NCI-H345 treated with DMSO at 0.1 percent for 48 hours (cell line): ENCODE data around the gene PHACTR1.

Experiments used
- DNase-seq: peaks from one replicate; lab custom pipeline; 2025; ENCODE audit not compliant: unreplicated experiment; lab: John Stamatoyannopoulos, UW

The PHACTR1 gene

DNA sequence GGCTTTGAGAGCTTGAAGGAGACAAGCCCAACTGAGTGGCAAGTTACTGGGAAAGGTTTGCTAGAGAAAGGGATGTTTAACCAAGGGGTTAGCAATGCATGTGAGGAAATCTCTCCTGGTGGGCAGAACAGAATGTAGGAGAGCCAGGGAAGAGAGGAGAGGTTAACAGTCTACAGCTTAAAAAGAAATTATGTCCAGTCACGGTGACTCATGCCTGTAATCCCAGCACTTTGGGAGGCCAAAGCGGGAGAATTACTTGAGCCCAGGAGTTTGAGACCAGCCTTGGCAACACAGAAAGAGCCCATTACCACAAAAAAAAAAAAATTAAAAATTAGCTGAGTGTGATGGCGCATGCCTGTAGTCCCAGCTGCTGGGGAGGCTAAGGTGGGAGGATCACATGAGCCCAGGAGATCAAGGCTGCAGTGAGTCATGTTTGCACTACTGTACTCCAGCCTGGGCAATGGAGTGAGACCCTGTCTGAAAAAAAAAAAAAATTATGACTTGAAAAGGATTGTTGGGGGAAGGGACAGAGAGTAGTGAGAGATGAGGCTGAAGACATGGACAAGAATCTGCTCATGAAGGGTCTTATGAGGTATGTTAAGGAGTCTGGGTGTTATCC lies 346.8 kb downstream of the PHACTR1 start:
- DNase-seq, result no peak

GRCh38 chr6:13065581-13065980 lies 349.0 kb downstream of the PHACTR1 start:
- DNase-seq, result no peak

DNA sequence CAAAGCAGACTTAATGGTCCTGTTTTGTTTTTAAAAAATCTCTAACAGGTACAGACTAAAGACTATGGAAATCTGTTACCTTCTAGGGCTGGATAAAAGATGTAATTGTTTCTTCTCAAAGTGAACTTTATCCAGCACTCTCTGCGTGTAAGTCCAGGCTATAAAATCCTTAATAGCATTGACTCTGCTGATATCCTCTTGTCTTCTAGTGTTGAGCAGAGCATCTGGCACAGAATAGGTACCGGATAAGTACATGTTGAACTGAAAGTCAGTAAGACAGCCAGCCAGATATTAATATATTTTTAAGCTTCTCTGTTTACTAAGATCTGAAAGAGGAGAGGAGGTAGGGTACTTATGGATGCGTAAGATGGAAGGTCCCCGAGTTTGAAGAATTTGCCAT lies 349.5 kb downstream of the PHACTR1 start:
- no peak for DNase-seq

DNA sequence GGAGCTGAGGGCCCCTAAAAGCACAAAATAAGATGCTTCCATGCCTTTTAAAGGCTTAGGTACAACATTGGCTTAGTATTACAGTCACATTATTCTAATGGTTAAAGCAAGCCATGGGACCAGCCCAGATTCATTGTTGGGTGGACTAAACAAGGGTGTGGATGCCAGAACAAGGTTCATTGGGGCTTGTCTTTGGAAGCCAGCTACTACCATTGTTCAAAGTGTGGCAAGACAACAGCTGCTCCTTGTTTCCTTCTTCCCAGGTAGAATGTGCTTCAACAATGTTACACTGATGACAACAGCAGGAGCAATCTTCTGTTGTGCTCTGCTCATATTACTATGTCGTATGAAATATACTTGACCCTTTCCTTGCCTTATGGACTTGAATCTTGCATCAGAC lies 350.3 kb downstream of the PHACTR1 start:
- DNase-seq, result no peak

- no peak for DNase-seq
Measured at GRCh38 chr6:13068586-13069210, 352.1 kb downstream of the PHACTR1 start.

DNA sequence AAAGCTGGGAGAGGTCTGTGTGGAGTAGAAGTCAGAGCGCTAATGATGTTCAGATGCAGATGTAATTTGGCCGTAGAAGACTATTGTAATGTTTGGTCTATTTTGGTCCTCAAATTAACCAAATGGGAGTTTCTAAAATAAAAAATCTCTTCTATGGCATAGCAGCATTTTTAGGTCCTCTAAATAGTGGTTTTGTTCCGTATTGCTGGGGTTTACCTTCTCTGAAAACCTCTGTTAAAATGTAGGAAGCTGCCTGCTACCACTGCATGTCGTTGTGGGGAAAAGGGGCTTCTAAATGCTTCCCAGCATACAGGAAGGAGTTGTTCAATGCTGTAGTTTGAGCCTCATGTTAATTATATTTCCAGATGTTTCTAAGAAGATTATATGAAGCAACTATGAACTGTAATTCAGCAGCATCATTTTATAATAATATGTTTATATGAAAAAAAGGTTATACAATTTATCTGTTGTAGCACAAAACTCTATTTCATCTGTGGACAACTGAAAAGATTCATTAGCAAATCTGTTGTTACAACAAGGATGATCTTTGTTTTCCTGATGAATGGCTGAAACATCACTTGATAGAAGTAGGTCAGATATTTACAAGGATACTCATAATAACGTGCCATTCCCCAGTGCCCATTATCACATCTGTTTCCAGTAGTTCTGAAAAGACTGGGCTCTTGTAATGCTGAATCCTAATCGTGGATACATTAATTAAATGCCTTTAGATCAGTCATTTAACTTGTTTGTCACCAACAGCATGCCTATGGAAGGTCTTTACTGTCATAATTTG lies 355.2 kb downstream of the PHACTR1 start:
- DNase-seq, result no peak

DNA sequence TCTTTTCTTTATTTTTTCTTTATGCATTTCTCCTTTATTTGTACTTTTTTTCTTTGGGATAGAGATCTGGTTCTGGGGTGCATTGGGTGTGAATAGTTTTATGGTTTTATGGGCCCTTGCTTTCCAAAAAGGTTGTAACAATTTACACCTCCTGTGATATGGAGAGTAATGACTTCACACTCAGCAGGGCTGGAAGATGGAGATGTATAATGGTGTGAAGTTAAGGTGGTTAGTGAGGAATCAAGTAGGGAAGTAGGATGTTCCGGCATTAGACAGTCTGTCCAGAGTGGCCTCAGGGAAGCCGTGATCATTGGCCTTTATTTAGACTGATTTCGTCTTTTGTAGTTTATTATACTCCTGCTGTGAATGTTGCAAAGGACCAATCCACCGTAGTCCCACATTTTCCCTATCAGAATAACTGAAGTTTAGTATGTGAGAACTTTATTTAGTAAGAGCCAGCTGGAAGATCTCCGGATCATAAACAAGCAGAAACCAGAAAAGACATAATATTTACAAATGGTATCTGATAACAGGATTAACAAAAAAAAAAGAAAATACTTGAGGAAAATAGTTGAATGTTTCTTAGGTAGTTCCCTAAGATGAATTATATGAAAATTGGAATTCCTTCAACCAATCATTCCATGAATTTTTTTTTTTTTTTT lies 356.2 kb downstream of the PHACTR1 start:
- no peak for DNase-seq

- DNase-seq, result no peak
Measured at GRCh38 chr6:13074415-13075140, 358.0 kb downstream of the PHACTR1 start.

DNA sequence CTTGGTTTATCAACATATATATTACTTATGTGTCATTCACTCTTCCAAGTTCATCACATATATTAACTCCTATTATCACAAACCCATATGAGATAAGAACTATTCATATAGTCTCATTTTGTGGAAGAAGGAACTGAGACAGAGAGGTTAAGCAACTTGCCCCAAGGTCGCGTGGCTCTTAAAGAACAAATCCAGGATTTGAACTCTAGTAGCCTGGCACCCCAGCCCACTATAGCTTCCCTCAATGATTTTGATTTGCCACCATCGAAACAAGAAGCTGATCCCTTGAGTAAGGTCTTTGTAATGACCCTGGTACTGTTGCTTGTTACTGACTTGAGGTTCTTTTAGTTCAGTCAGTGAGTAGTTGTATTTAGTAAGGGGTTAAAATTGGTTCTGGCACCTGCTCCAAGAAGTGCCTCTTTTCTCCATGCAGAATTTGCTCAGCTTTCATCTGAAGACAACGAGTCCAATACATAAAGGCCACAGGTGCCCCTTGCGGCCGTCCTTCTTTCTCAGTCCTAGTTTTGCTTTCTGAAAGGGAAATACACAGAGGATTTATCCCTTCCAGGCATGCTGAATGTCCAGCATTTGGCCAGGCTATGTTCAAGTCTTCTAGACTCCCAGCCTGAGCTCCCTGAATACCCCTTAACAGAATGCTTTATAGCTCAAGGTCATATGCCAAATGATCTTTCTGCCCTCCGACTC lies 358.7 kb downstream of the PHACTR1 start:
- DNase-seq, result no peak

- DNase-seq, result no peak
Measured at GRCh38 chr6:13076575-13076974, 360.0 kb downstream of the PHACTR1 start.

GRCh38 chr6:13077117-13077516 lies 360.6 kb downstream of the PHACTR1 start:
- no peak for DNase-seq

- no peak for DNase-seq
Measured at GRCh38 chr6:13079096-13079723, 362.6 kb downstream of the PHACTR1 start.

- DNase-seq, result no peak
Measured at GRCh38 chr6:13080462-13081188, 364.1 kb downstream of the PHACTR1 start.

DNA sequence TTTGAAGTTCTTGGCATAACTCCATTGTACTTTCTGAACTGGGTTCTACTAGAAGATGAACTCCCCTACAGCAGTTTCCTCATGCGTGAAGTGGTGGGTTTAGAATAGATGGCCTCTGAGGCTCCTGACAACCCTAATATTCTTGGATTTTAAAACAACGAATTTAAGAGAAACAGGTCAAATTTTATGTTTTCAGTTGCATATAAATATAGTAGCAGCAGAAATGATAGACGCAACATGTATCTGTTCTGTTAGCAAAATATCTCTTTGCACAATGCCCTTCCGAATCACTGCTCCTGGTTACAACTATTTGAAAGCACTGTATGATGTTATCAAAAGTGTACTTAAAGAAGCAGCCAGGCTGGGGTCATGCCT lies 364.6 kb downstream of the PHACTR1 start:
- DNase-seq, result no peak

DNA sequence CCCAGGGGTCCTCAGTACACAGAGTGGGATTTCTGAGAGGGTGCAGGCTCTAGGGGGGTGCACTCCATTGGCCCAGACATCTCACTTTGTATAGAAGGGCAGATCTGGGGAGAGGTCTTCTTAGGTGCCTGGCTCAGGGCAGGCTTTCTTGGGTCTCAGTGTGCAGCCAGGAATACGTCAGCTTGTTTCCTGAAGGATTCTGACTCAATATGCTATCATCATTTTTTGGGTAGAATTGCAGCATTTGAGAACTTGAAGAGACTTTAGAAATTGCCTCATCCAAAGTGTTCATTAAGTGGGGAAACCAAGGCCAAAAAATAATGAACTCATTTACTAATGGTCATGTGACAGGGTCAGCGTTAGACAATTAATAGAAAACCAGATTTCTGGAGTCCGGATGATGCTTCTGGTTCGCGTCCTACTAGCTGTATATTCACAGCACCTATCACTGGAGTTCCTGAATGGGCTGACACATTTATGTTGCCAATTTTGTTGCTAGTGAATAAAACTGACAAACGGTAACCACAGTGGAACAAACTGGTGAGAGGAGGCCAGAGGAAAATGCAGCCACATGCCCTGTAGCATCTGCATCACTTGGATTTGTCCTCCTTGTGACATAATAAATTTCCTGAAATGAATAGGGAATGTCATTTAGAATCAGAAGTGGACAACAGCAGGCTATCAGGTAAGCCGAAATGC lies 372.9 kb downstream of the PHACTR1 start:
- no peak for DNase-seq

GRCh38 chr6:13091192-13091591 lies 374.6 kb downstream of the PHACTR1 start:
- no peak for DNase-seq

DNA sequence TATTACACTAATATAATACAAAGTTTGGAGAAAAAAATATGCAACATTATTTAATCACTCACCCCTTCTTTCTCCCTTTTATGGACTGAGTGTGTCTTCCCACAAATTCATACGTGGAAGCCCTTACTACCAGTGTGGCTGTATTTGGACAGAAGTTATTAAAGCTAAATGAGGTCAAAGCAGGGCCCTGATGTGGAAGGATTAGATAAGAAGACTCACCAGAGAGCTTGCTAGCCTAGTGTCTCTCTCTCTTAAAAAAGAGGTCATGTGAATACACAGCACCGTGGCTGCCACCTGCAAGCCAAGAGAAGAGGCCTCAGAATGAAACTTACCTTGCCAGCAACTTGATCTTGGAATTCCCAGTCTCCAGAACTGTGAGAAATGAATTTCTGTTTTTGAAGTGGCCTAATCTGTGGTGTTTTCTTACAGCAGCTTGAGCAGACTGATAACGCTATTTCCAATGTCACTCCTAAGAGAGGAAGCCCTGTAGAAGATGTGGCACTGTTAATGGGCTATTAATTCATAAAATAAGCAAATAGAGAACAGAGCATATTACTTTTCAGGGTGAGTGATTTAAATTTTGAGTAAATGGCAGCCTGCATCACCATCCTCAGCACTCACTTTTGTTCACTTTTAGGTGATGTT lies 378.3 kb downstream of the PHACTR1 start:
- DNase-seq, result no peak

GRCh38 chr6:13096084-13096483 lies 379.5 kb downstream of the PHACTR1 start:
- no peak for DNase-seq
